Measurements from ENCODE around the gene ARHGAP18.

Gene ARHGAP18

GRCh38 chr6:129665555-129665954, 44.4 kb downstream of the ARHGAP18 start:
- DNase-seq, result no peak

DNA sequence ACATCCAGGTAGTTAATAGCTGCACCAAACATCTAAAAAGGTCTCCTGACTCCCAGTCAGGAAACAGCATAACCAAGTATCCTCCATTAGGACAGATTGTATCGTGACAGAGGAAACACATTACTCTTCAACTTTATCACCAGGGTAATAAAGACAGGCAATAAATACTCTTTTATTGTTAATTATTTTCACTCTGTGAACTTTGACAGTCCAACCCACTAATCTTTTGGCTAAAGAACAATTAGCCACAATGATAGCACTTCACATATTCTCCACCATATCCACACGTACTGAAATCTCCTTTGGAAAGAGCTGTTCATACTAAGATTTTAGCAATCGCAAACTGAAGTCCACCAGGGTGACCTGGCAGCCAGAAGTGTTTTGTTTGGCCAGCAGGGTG, 46.4 kb downstream of the ARHGAP18 start:
- no peak for DNase-seq

DNA sequence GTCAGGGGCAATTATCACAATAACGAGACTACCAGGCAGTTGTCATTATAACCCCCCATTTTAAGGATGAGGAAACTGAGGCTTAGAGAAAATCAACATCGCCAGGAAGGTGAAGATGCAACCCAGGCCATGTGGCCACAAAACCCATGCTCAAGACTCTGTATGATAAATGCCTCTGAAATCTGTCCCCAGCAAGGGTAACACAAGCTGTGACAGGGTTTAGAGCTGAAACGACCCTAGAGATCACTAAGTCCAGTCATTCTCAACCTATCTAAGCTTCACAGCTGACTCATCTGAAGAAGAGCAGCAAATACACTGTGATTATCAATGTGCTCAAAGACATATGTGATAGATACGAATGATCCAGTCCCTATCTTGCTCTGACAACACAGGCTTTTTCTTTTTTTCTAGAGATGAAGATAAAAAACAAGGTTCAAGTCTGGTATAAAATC, 47.0 kb downstream of the ARHGAP18 start:
- DNase-seq, result no peak

- no peak for DNase-seq
Observed at GRCh38 chr6:129662406-129662766, 47.6 kb downstream of the ARHGAP18 start.

DNA sequence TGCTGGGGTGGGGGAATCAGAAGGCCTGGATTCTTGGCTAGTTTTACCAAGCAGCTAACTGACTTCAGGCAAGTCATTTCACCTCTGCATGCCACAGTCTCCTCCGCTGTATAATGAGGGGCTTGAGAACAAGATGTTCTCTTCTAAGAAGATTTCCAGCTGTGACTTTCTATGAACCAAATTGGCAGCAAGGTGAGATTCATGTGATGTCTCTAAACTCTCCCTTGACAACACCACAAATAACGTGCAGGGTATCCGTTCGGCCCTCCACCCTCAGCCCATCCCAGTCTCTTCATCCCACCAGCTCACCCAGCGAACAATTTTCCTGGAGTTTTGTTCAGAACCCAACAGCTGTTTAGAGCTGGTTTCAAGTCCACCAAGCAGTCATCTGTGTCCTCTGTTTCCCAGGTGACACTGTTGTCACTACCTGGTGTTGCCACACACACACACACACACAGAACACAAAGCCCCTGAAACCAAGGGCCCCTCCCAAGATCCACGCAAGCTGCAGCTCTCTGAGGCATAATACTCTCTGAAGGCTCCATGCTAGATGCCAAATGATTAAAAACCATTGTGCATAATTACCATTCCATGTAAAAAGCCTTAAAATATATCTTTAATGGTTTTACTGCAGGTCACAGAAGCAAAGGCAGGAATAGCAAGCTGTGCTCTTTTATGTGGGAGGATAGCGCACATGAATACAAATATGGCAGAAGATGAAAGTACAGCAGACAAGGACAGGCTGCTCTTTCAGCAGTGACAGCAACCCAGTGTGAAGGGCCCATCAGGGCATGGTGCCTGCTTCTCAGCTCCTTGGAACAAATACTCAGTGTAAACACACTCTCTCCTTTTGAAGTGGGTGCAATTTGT, 48.2 kb downstream of the ARHGAP18 start:
- no peak for DNase-seq

GRCh38 chr6:129660346-129660676, 49.7 kb downstream of the ARHGAP18 start:
- DNase-seq, result no peak

DNA sequence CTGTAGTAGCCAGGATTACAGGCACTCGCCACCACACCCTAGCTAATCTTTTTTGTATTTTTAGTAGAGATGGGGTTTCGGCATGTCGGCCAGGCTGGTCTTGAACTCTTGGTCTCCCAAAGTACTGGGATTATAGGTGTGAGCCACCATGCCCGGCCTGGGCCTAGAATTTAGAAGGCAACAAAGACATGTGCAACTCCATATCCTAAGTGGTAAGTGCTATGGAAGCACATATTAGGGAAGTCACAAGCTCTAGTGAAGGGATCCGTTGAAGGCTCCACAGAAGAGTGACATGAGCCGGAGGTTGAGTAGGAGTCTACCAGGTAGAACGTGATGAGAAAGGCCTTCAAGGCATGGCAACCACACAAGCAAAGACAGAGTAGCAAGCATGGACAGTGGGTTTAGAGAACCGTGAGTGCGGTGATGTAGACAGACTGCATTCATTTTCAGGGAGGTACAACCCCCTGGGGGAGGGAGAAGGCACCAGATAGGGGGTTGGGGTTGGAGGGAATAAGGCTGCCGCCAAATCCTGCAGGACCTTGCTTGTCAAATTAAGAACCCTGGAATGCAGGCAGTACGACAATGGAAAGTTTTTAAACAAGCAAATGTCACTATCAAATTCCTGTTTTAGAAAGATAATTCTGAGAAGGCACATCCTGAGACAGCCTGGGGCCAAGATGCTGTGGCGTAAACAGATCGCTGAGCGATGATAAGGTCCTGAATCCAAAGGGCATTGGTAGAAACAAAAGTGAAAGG, 50.2 kb downstream of the ARHGAP18 start:
- no peak for DNase-seq

GRCh38 chr6:129659167-129659566, 50.8 kb downstream of the ARHGAP18 start:
- DNase-seq, result no peak

DNA sequence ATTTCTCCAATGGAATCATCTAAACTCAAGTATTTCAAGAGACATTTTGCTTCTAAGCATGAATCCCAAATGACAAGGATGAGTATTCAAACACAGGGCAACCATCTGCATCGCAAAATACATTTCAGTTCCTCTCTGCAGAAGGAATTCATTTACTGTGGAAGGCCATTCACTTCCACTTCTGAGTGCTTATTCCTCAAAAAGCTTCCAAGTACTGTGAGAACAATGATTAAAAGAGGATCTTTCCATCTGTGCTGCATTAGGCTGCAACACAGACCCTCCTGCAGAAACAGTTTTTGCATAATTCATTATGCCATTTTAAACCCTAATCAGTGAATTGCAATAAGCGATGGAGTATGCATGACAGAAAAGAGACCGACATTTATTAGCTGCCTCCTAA, 52.5 kb downstream of the ARHGAP18 start:
- DNase-seq, result no peak

- DNase-seq, result no peak
Observed at GRCh38 chr6:129655334-129655733, 54.6 kb downstream of the ARHGAP18 start.

GRCh38 chr6:129653746-129654145, 56.2 kb downstream of the ARHGAP18 start:
- DNase-seq, result no peak

DNA sequence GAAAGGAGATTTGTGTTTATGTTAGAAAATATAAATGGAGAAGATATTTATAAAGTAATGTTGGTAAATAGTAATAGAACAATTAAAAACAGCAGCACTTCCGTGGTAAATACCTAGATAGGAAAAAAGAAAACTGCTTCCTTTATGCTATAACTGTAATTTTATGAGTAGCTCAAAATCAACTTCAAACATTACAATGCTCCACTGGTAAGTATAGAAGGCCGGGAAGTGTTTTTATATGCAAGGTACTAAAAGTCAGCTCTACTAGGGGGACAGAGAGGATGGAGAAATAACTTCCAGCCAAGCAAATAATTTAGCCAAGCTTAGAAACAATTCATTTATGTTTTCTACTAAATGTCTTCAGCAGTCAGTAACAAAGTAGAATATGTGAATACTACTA, 56.7 kb downstream of the ARHGAP18 start:
- no peak for DNase-seq

DNA sequence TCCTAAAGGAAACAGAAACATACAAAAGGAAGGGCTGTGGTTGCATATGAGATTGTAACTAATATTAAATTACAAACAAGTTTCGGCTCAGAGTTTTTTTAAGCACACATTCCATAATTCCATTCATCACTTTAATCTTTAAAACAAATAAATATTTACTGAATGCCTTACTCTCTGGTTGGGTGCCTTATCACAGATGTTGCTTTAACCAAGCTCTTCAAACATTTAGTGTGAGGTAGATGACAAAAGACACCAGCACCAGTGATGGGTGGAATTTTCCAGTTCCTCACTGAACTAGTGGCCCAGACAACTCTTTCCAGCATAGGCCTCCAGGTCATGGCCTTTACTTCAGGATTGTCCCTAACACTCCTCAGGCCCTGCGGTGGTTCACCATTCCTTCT, 58.7 kb downstream of the ARHGAP18 start:
- DNase-seq, result no peak

DNA sequence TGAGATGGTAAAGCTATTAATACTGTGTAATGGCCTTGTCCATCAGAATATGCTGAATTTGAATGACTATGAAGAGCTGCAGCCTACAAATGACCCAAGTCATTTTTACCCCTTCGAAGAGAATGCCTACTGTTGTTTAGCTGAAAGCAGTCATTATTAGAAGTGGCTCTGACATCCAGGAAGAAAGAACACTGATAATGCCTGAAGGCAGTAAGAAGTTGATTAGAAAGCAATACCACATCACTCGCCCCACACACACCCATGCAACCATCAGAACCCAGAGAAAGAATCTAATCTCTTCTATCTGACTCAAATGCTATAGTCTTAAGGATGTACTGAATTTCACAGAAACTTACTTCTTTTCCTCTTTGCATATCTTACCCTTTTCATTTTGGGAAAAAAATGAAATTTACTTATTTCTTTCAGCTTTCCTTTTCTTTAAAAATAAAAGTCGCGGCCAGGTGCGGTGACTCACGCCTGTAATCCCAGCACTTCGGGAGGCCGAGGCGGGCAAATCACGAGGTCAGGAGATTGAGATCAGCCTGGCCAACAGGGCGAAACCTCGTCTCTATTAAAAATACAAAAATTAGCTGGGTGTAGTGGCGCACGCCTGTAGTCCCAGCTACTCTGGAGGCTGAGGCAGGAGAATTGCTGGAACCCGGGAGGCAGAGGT, 61.0 kb downstream of the ARHGAP18 start:
- no peak for DNase-seq

GRCh38 chr6:129647044-129647443, 62.9 kb downstream of the ARHGAP18 start:
- no peak for DNase-seq

- peak; percentile 18 for DNase-seq
Observed at GRCh38 chr6:129646642-129647041, 63.3 kb downstream of the ARHGAP18 start.

- DNase-seq, result no peak
Observed at GRCh38 chr6:129645830-129646579, 64.0 kb downstream of the ARHGAP18 start.

GRCh38 chr6:129645106-129645829, 64.7 kb downstream of the ARHGAP18 start:
- peak; percentile 27 for DNase-seq

GRCh38 chr6:129644567-129645015, 65.4 kb downstream of the ARHGAP18 start:
- peak; percentile 72 for DNase-seq

GRCh38 chr6:129643968-129644367, 66.0 kb downstream of the ARHGAP18 start:
- DNase-seq, result no peak

- DNase-seq, result no peak
Observed at GRCh38 chr6:129643176-129643575, 66.8 kb downstream of the ARHGAP18 start.

DNA sequence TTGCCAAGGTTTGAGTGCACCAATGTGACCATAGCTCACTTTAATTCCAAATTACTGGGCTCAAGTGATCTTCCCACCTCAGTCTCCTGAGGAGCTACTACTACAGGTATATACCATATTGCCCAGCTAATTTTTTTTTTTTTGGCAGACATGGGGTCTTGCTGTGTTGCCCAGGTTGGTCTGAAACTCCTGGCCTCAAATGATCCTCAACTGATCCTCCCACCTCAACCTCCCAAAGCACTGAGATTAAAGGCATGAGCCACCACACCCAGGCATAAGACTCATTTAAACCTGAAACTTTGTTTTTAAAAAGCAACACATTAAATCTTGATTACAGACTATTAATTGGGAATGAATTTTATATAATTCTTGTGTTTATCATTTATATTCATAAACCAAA, 67.7 kb downstream of the ARHGAP18 start:
- no peak for DNase-seq
